22Rv1 (cell line): Measurements from ENCODE around the gene SIRPB1.

Source experiments
- CTCF ChIP-seq: fragments of 450-650 bp; IDR thresholded peaks from 2 replicates; pipeline ENCODE4 v1.5.1; 2017; ENCODE audit warnings: mild to moderate bottlenecking
- ZFX ChIP-seq: fragments of 450-650 bp; IDR thresholded peaks from 2 replicates; pipeline ENCODE4 v1.6.1; 2017; ENCODE audit warnings: antibody characterized with exemption, borderline replicate concordance

GRCh38 chr20:1588533-1589460 is 31.0 kb downstream of the SIRPB1 start:
- TF ChIP-seq CTCF (no peak), ZFX (no peak)
